Activated CD8-positive, alpha-beta memory T cell treated with anti-CD3 and anti-CD28 coated beads, Interleukin-2, amount 50 U/mL, for 4 hours (primary cell): ENCODE data around the gene L3HYPDH.

Source experiments
- DNase-seq: peaks from one replicate; pipeline ENCODE4 v3.0.0-alpha.2; 2020

The L3HYPDH gene

DNA sequence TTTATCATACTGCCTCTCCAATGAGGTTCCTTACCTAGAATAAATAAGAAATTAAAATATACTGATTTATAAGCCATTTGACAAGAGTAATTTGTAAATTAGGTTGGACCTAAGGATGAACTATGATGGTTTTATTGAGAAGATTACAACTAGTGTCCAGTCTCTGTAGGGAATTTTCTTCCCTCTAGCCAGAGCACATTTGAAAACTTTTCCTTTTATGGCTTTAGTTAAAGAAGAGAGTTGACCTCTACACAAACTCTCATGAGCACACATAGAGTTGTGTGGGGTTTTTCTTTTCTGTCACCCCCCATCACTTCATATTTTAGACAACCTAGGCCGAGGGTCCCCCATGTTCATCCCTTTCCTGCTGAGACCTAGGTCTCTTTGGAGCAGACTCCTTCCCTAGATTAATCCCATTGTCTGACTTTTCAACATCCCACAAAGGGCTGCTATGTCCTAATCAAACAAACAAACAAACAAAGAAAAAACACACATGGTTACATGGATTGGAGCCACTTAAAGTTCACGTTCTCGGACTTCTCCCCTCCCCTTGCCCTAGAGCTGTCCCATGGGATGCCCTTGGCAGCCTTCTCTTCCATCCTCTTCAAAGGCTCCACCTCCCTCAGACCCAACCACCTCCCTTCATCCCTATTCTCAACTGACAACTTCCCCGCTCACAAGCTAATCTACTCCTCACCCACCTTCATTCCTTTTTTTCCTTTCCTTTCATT lies 59.7 kb downstream of the L3HYPDH start:
- no peak for DNase-seq
